Mesothelial cell of epicardium (in vitro differentiated cells): ENCODE data around the gene NOL3. TPM values are rescaled to one million over a fixed set of nuclear protein-coding genes. Genes with fewer than 3 reads are reported as not detected.

Source experiments
- DNase-seq, 2 experiments: peaks; one replicate each; pipeline ENCODE4 v3.0.0; 2021; ENCODE audit warnings: low spot score in 2 of 2; ENCODE audit not compliant: unreplicated experiment in 2 of 2
- H3K27ac Mint-ChIP-seq: 2 replicates; pipeline ENCODE4 v1.8.0; 2021; ENCODE audit warnings: mixed read lengths
- H3K27me3 Mint-ChIP-seq: 2 replicates; pipeline ENCODE4 v1.8.0; 2021; ENCODE audit warnings: low read depth, mixed read lengths
- H3K36me3 Mint-ChIP-seq: 2 replicates; pipeline ENCODE4 v1.8.0; 2021; ENCODE audit warnings: mixed read lengths
- H3K4me1 Mint-ChIP-seq: 2 replicates; pipeline ENCODE4 v1.8.0; 2021; ENCODE audit warnings: mixed read lengths
- H3K4me3 Mint-ChIP-seq: 2 replicates; pipeline ENCODE4 v1.8.0; 2021; ENCODE audit warnings: mild to moderate bottlenecking, moderate library complexity, mixed read lengths
- H3K9me3 Mint-ChIP-seq: 2 replicates; pipeline ENCODE4 v1.8.0; 2021; ENCODE audit warnings: mixed read lengths
- CTCF ChIP-seq: fragments of 200-600 bp; sonication (generic); IDR thresholded peaks from one replicate; pipeline ENCODE4 v1.5.0; 2021; ENCODE audit warnings: antibody characterized with exemption; ENCODE audit not compliant: unreplicated experiment
- total RNA-seq: library from RNA; stranded (reverse); gene quantifications from 3 replicates; pipeline ENCODE4 v1.2.1, GENCODE V29; 2021

Gene NOL3
- total RNA-seq, 1 donor from 2014 or later, result 15.5 TPM

- no peak for DNase-seq
- TF ChIP-seq CTCF, result no peak
- peaks cover 27% of the 10 kb centered on the region for H3K4me1 Mint-ChIP-seq
- no peaks in the 10 kb centered on the region for H3K9me3 Mint-ChIP-seq
- no peak overlapping the region for H3K27ac Mint-ChIP-seq
- H3K36me3 Mint-ChIP-seq, result no peaks in the 10 kb centered on the region
- H3K4me3 Mint-ChIP-seq, result no peak overlapping the region
- peaks cover 85% of the 10 kb centered on the region for H3K27me3 Mint-ChIP-seq
Measured at GRCh38 chr16:67166110-67166547, 4.2 kb upstream of the NOL3 start.

- H3K4me1 Mint-ChIP-seq, result peaks cover 33% of the 10 kb centered on the region
- no peak for TF ChIP-seq CTCF
- peaks cover 83% of the 10 kb centered on the region for H3K27me3 Mint-ChIP-seq
- no peak overlapping the region for H3K27ac Mint-ChIP-seq
- H3K9me3 Mint-ChIP-seq, result no peaks in the 10 kb centered on the region
- no peaks in the 10 kb centered on the region for H3K36me3 Mint-ChIP-seq
- no peak for DNase-seq
- no peak overlapping the region for H3K4me3 Mint-ChIP-seq
Measured at GRCh38 chr16:67166598-67167168, 3.7 kb upstream of the NOL3 start.

- H3K27ac Mint-ChIP-seq, result no peak overlapping the region
- H3K9me3 Mint-ChIP-seq, result no peaks in the 10 kb centered on the region
- H3K4me1 Mint-ChIP-seq, result peaks cover 30% of the 10 kb centered on the region
- no peaks in the 10 kb centered on the region for H3K36me3 Mint-ChIP-seq
- H3K4me3 Mint-ChIP-seq, result no peak overlapping the region
- TF ChIP-seq CTCF, result no peak
- peaks cover 79% of the 10 kb centered on the region for H3K27me3 Mint-ChIP-seq
- DNase-seq, result no peak
Measured at GRCh38 chr16:67167588-67167987, 2.8 kb upstream of the NOL3 start.

GRCh38 chr16:67169011-67169451 lies 1.3 kb upstream of the NOL3 start:
- peaks cover 38% of the 10 kb centered on the region for H3K4me1 Mint-ChIP-seq
- no peaks in the 10 kb centered on the region for H3K9me3 Mint-ChIP-seq
- H3K27ac Mint-ChIP-seq, result no peak overlapping the region
- H3K4me3 Mint-ChIP-seq, result peak overlapping the region; percentile 77
- H3K27me3 Mint-ChIP-seq, result peaks cover 78% of the 10 kb centered on the region
- TF ChIP-seq CTCF, result no peak
- DNase-seq, result no peak
- no peaks in the 10 kb centered on the region for H3K36me3 Mint-ChIP-seq

- peak; percentile 58 for TF ChIP-seq CTCF
- no peaks in the 10 kb centered on the region for H3K9me3 Mint-ChIP-seq
- peak overlapping the region; percentile 68 for H3K27ac Mint-ChIP-seq
- peak overlapping the region; percentile 77 for H3K4me3 Mint-ChIP-seq
- no peak for DNase-seq
- H3K36me3 Mint-ChIP-seq, result no peaks in the 10 kb centered on the region
- peaks cover 73% of the 10 kb centered on the region for H3K27me3 Mint-ChIP-seq
- peaks cover 36% of the 10 kb centered on the region for H3K4me1 Mint-ChIP-seq
Measured at GRCh38 chr16:67169642-67170167, 633 bp upstream of the NOL3 start.
